OCI-LY3 (cell line): ENCODE data around the gene PSME1.

Experiments used
- H2AFZ ChIP-seq: fragments of 200-600, 300-600 bp; shearing (Covaris generic); 2 replicates; pipeline ENCODE4 v1.6.0; 2014; ENCODE audit warnings: antibody characterized with exemption, low read depth, low read length
- H3K27ac ChIP-seq: fragments of 200-600, 300-600 bp; sonication (generic); 2 replicates; pipeline ENCODE4 v1.5.1; 2014; ENCODE audit warnings: mild to moderate bottlenecking, low read length, moderate library complexity, mixed read lengths
- H3K27me3 ChIP-seq: fragments of 200-600, 300-600 bp; sonication (generic); 2 replicates; pipeline ENCODE4 v1.6.1; 2014; ENCODE audit warnings: low read depth, low read length, mixed read lengths
- H3K36me3 ChIP-seq: fragments of 200-600, 300-600 bp; sonication (generic); replicated peaks from 2 replicates; pipeline ENCODE3; 2014; ENCODE audit warnings: low read depth, low read length, mixed read lengths
- H3K4me1 ChIP-seq: fragments of 300-600, 200-600 bp; sonication (generic); 2 replicates; pipeline ENCODE4 v1.6.1; 2014; ENCODE audit warnings: low read length, mixed read lengths
- H3K4me2 ChIP-seq: fragments of 200-600, 300-600 bp; sonication (generic); 2 replicates; pipeline ENCODE4 v1.6.1; 2014; ENCODE audit warnings: low read length, mixed read lengths
- H3K4me3 ChIP-seq: fragments of 300-600, 200-600 bp; sonication (generic); 2 replicates; pipeline ENCODE4 v1.5.1; 2014; ENCODE audit warnings: antibody characterized with exemption, mild to moderate bottlenecking, low read length, moderate library complexity
- H3K79me2 ChIP-seq: fragments of 300-600, 200-600 bp; shearing (Covaris generic); 2 replicates; pipeline ENCODE4 v1.6.1; 2014; ENCODE audit warnings: mild to moderate bottlenecking, low read length, mixed read lengths
- H3K9ac ChIP-seq: fragments of 300-600, 200-600 bp; shearing (Covaris generic); 2 replicates; pipeline ENCODE4 v1.6.0; 2014; ENCODE audit warnings: mild to moderate bottlenecking, low read length, moderate library complexity
- H3K9me3 ChIP-seq: fragments of 200-600, 300-600 bp; shearing (Covaris generic); 2 replicates; pipeline ENCODE4 v1.6.1; 2014; ENCODE audit warnings: low read length, mixed read lengths; ENCODE audit not compliant: insufficient read depth
- H4K20me1 ChIP-seq: fragments of 200-600, 300-600 bp; sonication (generic); 2 replicates; pipeline ENCODE4 v1.6.1; 2016; ENCODE audit warnings: low read length, mixed read lengths; ENCODE audit not compliant: insufficient read depth
- EZH2phosphoT487 ChIP-seq: fragments of 200-600 bp; shearing (Covaris generic); IDR thresholded peaks from 2 replicates; pipeline ENCODE4 v1.6.1; 2018; ENCODE audit warnings: antibody characterized with exemption, mixed run types, low read depth
- TF ChIP-seq, protein P1 (sequence below): fragments of 200-600, 300-600 bp; sonication (generic); IDR thresholded peaks from 2 replicates; pipeline ENCODE4 v1.5.1; 2014; ENCODE audit warnings: antibody characterized with exemption, low read length, low read depth

The PSME1 gene

DNA sequence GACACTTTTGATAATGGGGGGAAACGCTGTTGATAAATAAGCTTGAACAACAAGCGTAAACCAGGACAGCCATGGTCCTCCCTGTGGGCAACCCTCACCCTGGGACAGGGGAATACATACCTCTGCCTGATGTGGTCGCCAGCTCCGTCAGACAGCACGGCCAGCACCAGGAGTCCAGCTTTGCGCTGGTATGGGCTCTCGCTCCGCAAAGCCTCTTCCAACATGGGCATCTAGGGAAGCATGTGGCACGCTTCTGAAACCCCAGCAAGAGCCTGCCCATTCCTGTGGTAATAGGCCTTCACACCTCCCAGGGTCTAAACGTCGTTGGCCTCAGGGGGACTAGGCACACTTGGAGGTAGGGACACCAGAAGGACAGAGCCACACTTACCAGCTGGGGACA is 49.7 kb downstream of the PSME1 start:
- Histone ChIP-seq H2AFZ (no peak overlapping the region), H4K20me1 (no peaks in the 10 kb centered on the region), H3K27ac (no peak overlapping the region), H3K27me3 (no peaks in the 10 kb centered on the region), H3K4me1 (peaks cover 15% of the 10 kb centered on the region), H3K9me3 (no peaks in the 10 kb centered on the region), H3K9ac (no peak overlapping the region), H3K4me3 (no peak overlapping the region), H3K4me2 (no peak overlapping the region), H3K79me2 (peaks cover 26% of the 10 kb centered on the region), H3K36me3 (peaks cover 56% of the 10 kb centered on the region)
- TF ChIP-seq, protein P1, sequence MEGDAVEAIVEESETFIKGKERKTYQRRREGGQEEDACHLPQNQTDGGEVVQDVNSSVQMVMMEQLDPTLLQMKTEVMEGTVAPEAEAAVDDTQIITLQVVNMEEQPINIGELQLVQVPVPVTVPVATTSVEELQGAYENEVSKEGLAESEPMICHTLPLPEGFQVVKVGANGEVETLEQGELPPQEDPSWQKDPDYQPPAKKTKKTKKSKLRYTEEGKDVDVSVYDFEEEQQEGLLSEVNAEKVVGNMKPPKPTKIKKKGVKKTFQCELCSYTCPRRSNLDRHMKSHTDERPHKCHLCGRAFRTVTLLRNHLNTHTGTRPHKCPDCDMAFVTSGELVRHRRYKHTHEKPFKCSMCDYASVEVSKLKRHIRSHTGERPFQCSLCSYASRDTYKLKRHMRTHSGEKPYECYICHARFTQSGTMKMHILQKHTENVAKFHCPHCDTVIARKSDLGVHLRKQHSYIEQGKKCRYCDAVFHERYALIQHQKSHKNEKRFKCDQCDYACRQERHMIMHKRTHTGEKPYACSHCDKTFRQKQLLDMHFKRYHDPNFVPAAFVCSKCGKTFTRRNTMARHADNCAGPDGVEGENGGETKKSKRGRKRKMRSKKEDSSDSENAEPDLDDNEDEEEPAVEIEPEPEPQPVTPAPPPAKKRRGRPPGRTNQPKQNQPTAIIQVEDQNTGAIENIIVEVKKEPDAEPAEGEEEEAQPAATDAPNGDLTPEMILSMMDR = no peak
- TF ChIP-seq EZH2phosphoT487 = no peak

DNA sequence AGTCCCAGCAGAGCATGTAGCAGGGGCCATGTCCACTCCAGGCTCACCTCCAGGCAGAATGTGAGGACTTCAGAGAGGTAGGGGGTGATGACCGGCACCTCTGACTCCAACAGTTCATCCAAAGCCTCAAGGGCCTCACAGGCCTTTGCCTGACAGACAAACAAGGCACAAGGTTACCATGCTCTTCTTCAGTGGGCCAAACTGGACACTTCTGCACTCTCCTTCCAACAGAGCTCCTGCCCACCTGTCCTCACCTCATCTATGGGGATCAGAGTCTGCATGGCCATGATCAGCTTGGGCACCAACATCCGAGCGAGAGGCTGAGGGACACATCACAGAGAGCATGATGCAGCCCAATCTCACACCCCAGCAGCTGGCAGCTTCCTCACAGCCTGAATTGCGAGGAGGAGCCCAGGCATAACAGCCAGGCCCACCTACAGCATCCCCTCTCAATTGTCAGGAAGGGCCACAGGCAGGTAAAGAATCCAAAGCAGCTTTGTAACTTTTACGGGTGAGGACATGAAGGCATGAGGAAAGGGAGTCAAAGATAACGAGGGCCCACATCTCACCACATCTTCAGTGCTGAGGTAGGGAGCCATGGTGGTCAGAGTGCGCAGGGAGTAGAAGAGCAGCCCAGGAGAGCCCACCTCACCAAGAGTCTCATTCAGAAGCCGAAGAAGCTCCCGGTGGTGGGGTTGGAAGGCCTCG is 51.0 kb downstream of the PSME1 start:
- no peak overlapping the region for H2AFZ ChIP-seq
- H4K20me1 ChIP-seq = no peaks in the 10 kb centered on the region
- no peak overlapping the region for H3K9ac ChIP-seq
- peak overlapping the region; percentile 99 for H3K4me2 ChIP-seq
- TF ChIP-seq, protein P1 = no peak
- no peak for TF ChIP-seq EZH2phosphoT487
- H3K79me2 ChIP-seq = peaks cover 27% of the 10 kb centered on the region
- peak overlapping the region; percentile 99; the same call in 1 of the 2 replicates for H3K4me3 ChIP-seq
- H3K27ac ChIP-seq = no peak overlapping the region
- peaks cover 54% of the 10 kb centered on the region for H3K36me3 ChIP-seq
- H3K4me1 ChIP-seq = peaks cover 15% of the 10 kb centered on the region
- H3K27me3 ChIP-seq = no peaks in the 10 kb centered on the region
- H3K9me3 ChIP-seq = no peaks in the 10 kb centered on the region

DNA sequence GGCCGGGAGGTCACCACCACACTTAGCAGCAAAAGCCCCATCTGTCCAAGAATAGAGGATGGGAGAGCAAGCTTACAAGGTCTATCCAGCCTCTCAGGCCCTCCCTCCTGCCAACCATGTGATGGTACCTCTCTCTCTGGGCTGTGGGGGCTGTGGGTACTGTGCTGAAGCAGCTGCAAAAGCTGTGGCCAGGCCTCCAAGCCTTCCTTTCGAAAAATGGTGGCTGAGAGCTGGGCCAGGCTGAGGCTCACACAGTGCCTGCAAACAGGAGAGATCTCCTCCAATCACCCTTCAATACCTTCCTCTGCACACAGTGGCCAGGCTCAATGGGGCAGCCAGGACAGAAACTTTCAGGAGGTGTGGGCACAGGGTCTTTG is 51.5 kb downstream of the PSME1 start:
- Histone ChIP-seq H3K4me3 (peak overlapping the region; percentile 99), H3K36me3 (peaks cover 56% of the 10 kb centered on the region), H3K27ac (no peak overlapping the region), H3K4me2 (peak overlapping the region; percentile 99), H3K9ac (peak overlapping the region; percentile 85), H3K9me3 (no peaks in the 10 kb centered on the region), H2AFZ (no peak overlapping the region), H3K79me2 (peaks cover 33% of the 10 kb centered on the region), H3K4me1 (peaks cover 15% of the 10 kb centered on the region), H4K20me1 (no peaks in the 10 kb centered on the region), H3K27me3 (no peaks in the 10 kb centered on the region)
- no peak for TF ChIP-seq EZH2phosphoT487
- TF ChIP-seq, protein P1 = no peak
